ENCODE measurements around the gene SYNJ1. TPM values are rescaled to one million over a fixed set of nuclear protein-coding genes. Genes with fewer than 3 reads are reported as not detected.

SYNJ1 gene
- total and polyA plus RNA-seq, 4 donors = 8.0 to 27.4 (median 13.8) TPM

GRCh38 chr21:32765058-32765457, 37.2 kb upstream of the SYNJ1 start:
- no peak for ATAC-seq (ENCODE audit: low FRiP score)
- H3K4me3 ChIP-seq (ENCODE audit: low read length in 2 of 2) = no peak overlapping the region
- 83 to 90% methylated on average over 2 of the region's 2 CpGs for WGBS, 2 donors
- H3K9me3 ChIP-seq (ENCODE audit: control insufficient read depth, low read length) = no peaks in the 10 kb centered on the region
- no peak overlapping the region for H3K27ac ChIP-seq (ENCODE audit: low read depth in 1 of 2, low read length in 2 of 2)
- no peak for DNase-seq
- intact Hi-C loops (cut with DNase I) = loop anchor here in 1 of 2 donors (5.0 kb wide), 1 partner anchor 38 kb away; the partner anchor contains the start of gene SYNJ1
- H3K36me3 ChIP-seq (ENCODE audit: control insufficient read depth in 1 of 2, insufficient read depth in 2 of 2, low read length in 1 of 2) = peaks cover 1 to 13% of the 10 kb centered on the region in 2 donors
- H3K27me3 ChIP-seq (ENCODE audit: control insufficient read depth in 1 of 2, insufficient read depth in 2 of 2, low read length in 1 of 2) = no peaks in the 10 kb centered on the region
- peaks cover 0 to 3% of the 10 kb centered on the region in 2 donors for H3K4me1 ChIP-seq (ENCODE audit: control insufficient read depth in 1 of 2, insufficient read depth in 2 of 2, low read length in 2 of 2)

GRCh38 chr21:32764186-32764585, 36.4 kb upstream of the SYNJ1 start:
- no peak for DNase-seq
- H3K4me1 ChIP-seq (ENCODE audit: control insufficient read depth in 1 of 2, insufficient read depth in 2 of 2, low read length in 2 of 2) = peaks cover 0 to 3% of the 10 kb centered on the region in 2 donors
- no peaks in the 10 kb centered on the region for H3K9me3 ChIP-seq (ENCODE audit: control insufficient read depth, low read length)
- intact Hi-C loops (cut with DNase I) = no loop called here
- ATAC-seq (ENCODE audit: low FRiP score) = no peak
- WGBS, 2 donors = 94 to 95% methylated on average over 1 of the region's 1 CpG
- no peak overlapping the region for H3K4me3 ChIP-seq (ENCODE audit: low read length in 2 of 2)
- no peaks in the 10 kb centered on the region for H3K27me3 ChIP-seq (ENCODE audit: control insufficient read depth in 1 of 2, insufficient read depth in 2 of 2, low read length in 1 of 2)
- no peak overlapping the region for H3K27ac ChIP-seq (ENCODE audit: low read depth in 1 of 2, low read length in 2 of 2)
- H3K36me3 ChIP-seq (ENCODE audit: control insufficient read depth in 1 of 2, insufficient read depth in 2 of 2, low read length in 1 of 2) = peaks cover 3 to 18% of the 10 kb centered on the region in 2 donors

- no peak for DNase-seq
- Histone ChIP-seq H3K9me3 (ENCODE audit: control insufficient read depth, low read length) (no peaks in the 10 kb centered on the region), H3K36me3 (ENCODE audit: control insufficient read depth in 1 of 2, insufficient read depth in 2 of 2, low read length in 1 of 2) (peaks cover 6 to 22% of the 10 kb centered on the region in 2 donors), H3K4me3 (ENCODE audit: low read length in 2 of 2) (no peak overlapping the region), H3K4me1 (ENCODE audit: control insufficient read depth in 1 of 2, insufficient read depth in 2 of 2, low read length in 2 of 2) (no peaks in the 10 kb centered on the region), H3K27me3 (ENCODE audit: control insufficient read depth in 1 of 2, insufficient read depth in 2 of 2, low read length in 1 of 2) (no peaks in the 10 kb centered on the region), H3K27ac (ENCODE audit: low read depth in 1 of 2, low read length in 2 of 2) (no peak overlapping the region)
- intact Hi-C loops (cut with DNase I) = no loop called here
- ATAC-seq (ENCODE audit: low FRiP score) = no peak
- 91 to 94% methylated on average over 1 of the region's 1 CpG for WGBS, 2 donors
Measured at GRCh38 chr21:32757804-32758203, 30.0 kb upstream of the SYNJ1 start.

GRCh38 chr21:32756096-32756495, 28.3 kb upstream of the SYNJ1 start:
- ATAC-seq (ENCODE audit: low FRiP score) (no peak), DNase-seq (no peak)
- intact Hi-C loops (cut with DNase I) = no loop called here
- Histone ChIP-seq H3K27ac (ENCODE audit: low read depth in 1 of 2, low read length in 2 of 2) (no peak overlapping the region), H3K4me3 (ENCODE audit: low read length in 2 of 2) (no peak overlapping the region), H3K27me3 (ENCODE audit: control insufficient read depth in 1 of 2, insufficient read depth in 2 of 2, low read length in 1 of 2) (no peaks in the 10 kb centered on the region), H3K4me1 (ENCODE audit: control insufficient read depth in 1 of 2, insufficient read depth in 2 of 2, low read length in 2 of 2) (no peaks in the 10 kb centered on the region), H3K9me3 (ENCODE audit: control insufficient read depth, low read length) (no peaks in the 10 kb centered on the region), H3K36me3 (ENCODE audit: control insufficient read depth in 1 of 2, insufficient read depth in 2 of 2, low read length in 1 of 2) (peaks cover 6 to 13% of the 10 kb centered on the region in 2 donors)
- 97 to 98% methylated on average over 1 of the region's 1 CpG for WGBS, 2 donors

GRCh38 chr21:32753818-32754585, 26.2 kb upstream of the SYNJ1 start:
- Histone ChIP-seq H3K9me3 (ENCODE audit: control insufficient read depth, low read length) (no peaks in the 10 kb centered on the region), H3K27me3 (ENCODE audit: control insufficient read depth in 1 of 2, insufficient read depth in 2 of 2, low read length in 1 of 2) (no peaks in the 10 kb centered on the region), H3K27ac (ENCODE audit: low read depth in 1 of 2, low read length in 2 of 2) (no peak overlapping the region), H3K36me3 (ENCODE audit: control insufficient read depth in 1 of 2, insufficient read depth in 2 of 2, low read length in 1 of 2) (peaks cover 3 to 6% of the 10 kb centered on the region in 2 donors), H3K4me1 (ENCODE audit: control insufficient read depth in 1 of 2, insufficient read depth in 2 of 2, low read length in 2 of 2) (no peaks in the 10 kb centered on the region), H3K4me3 (ENCODE audit: low read length in 2 of 2) (no peak overlapping the region)
- ATAC-seq (ENCODE audit: low FRiP score) (no peak), DNase-seq (no peak)
- intact Hi-C loops (cut with DNase I) = no loop called here
- 88 to 92% methylated on average over 6 of the region's 6 CpGs for WGBS, 2 donors

GRCh38 chr21:32750405-32750804, 22.6 kb upstream of the SYNJ1 start:
- peaks cover 2 to 7% of the 10 kb centered on the region in 2 donors for H3K36me3 ChIP-seq (ENCODE audit: control insufficient read depth in 1 of 2, insufficient read depth in 2 of 2, low read length in 1 of 2)
- no peaks in the 10 kb centered on the region for H3K27me3 ChIP-seq (ENCODE audit: control insufficient read depth in 1 of 2, insufficient read depth in 2 of 2, low read length in 1 of 2)
- no peaks in the 10 kb centered on the region for H3K4me1 ChIP-seq (ENCODE audit: control insufficient read depth in 1 of 2, insufficient read depth in 2 of 2, low read length in 2 of 2)
- ATAC-seq (ENCODE audit: low FRiP score) (no peak), DNase-seq (no peak)
- H3K9me3 ChIP-seq (ENCODE audit: control insufficient read depth, low read length) = no peaks in the 10 kb centered on the region
- no peak overlapping the region for H3K27ac ChIP-seq (ENCODE audit: low read depth in 1 of 2, low read length in 2 of 2)
- H3K4me3 ChIP-seq (ENCODE audit: low read length in 2 of 2) = no peak overlapping the region
- intact Hi-C loops (cut with DNase I) = no loop called here

- H3K27me3 ChIP-seq (ENCODE audit: control insufficient read depth in 1 of 2, insufficient read depth in 2 of 2, low read length in 1 of 2) = no peaks in the 10 kb centered on the region
- no peak overlapping the region for H3K4me3 ChIP-seq (ENCODE audit: low read length in 2 of 2)
- no peaks in the 10 kb centered on the region for H3K9me3 ChIP-seq (ENCODE audit: control insufficient read depth, low read length)
- no peak for DNase-seq
- intact Hi-C loops (cut with DNase I) = no loop called here
- no peak overlapping the region for H3K27ac ChIP-seq (ENCODE audit: low read depth in 1 of 2, low read length in 2 of 2)
- ATAC-seq (ENCODE audit: low FRiP score) = no peak
- H3K36me3 ChIP-seq (ENCODE audit: control insufficient read depth in 1 of 2, insufficient read depth in 2 of 2, low read length in 1 of 2) = peaks cover 2 to 7% of the 10 kb centered on the region in 2 donors
- H3K4me1 ChIP-seq (ENCODE audit: control insufficient read depth in 1 of 2, insufficient read depth in 2 of 2, low read length in 2 of 2) = no peaks in the 10 kb centered on the region
Measured at GRCh38 chr21:32749662-32750061, 21.8 kb upstream of the SYNJ1 start.

- no peaks in the 10 kb centered on the region for H3K27me3 ChIP-seq (ENCODE audit: control insufficient read depth in 1 of 2, insufficient read depth in 2 of 2, low read length in 1 of 2)
- DNase-seq (no peak), ATAC-seq (ENCODE audit: low FRiP score) (no peak)
- intact Hi-C loops (cut with DNase I) = no loop called here
- no peaks in the 10 kb centered on the region for H3K4me1 ChIP-seq (ENCODE audit: control insufficient read depth in 1 of 2, insufficient read depth in 2 of 2, low read length in 2 of 2)
- peaks cover 2 to 4% of the 10 kb centered on the region in 2 donors for H3K36me3 ChIP-seq (ENCODE audit: control insufficient read depth in 1 of 2, insufficient read depth in 2 of 2, low read length in 1 of 2)
- H3K4me3 ChIP-seq (ENCODE audit: low read length in 2 of 2) = no peak overlapping the region
- H3K27ac ChIP-seq (ENCODE audit: low read depth in 1 of 2, low read length in 2 of 2) = no peak overlapping the region
- 86 to 89% methylated on average over 5 of the region's 5 CpGs for WGBS, 2 donors
- H3K9me3 ChIP-seq (ENCODE audit: control insufficient read depth, low read length) = no peaks in the 10 kb centered on the region
Measured at GRCh38 chr21:32748529-32748928, 20.7 kb upstream of the SYNJ1 start.

GRCh38 chr21:32747396-32747795, 19.6 kb upstream of the SYNJ1 start:
- H3K4me1 ChIP-seq (ENCODE audit: control insufficient read depth in 1 of 2, insufficient read depth in 2 of 2, low read length in 2 of 2) = no peaks in the 10 kb centered on the region
- 75 to 78% methylated on average over 1 of the region's 1 CpG for WGBS, 2 donors
- H3K27me3 ChIP-seq (ENCODE audit: control insufficient read depth in 1 of 2, insufficient read depth in 2 of 2, low read length in 1 of 2) = no peaks in the 10 kb centered on the region
- no peak overlapping the region for H3K4me3 ChIP-seq (ENCODE audit: low read length in 2 of 2)
- H3K9me3 ChIP-seq (ENCODE audit: control insufficient read depth, low read length) = no peaks in the 10 kb centered on the region
- ATAC-seq (ENCODE audit: low FRiP score) = no peak
- DNase-seq = no peak
- intact Hi-C loops (cut with DNase I) = no loop called here
- H3K36me3 ChIP-seq (ENCODE audit: control insufficient read depth in 1 of 2, insufficient read depth in 2 of 2, low read length in 1 of 2) = peaks cover 4% of the 10 kb centered on the region in 2 donors
- no peak overlapping the region for H3K27ac ChIP-seq (ENCODE audit: low read depth in 1 of 2, low read length in 2 of 2)
